OCI-LY7 (cell line): ENCODE measurements around the gene LHX3.

Experiments used
- EZH2phosphoT487 ChIP-seq: fragments of 200-600 bp; sonication (generic); IDR thresholded peaks from 2 replicates; pipeline ENCODE4 v1.6.1; 2018; ENCODE audit warnings: low read depth, borderline replicate concordance, mild to moderate bottlenecking, mixed run types, antibody characterized with exemption, low read length, moderate library complexity, mixed read lengths
- TF ChIP-seq, protein P1 (sequence below): fragments of 200-600 bp; sonication (generic); conservative IDR thresholded peaks from 2 replicates; pipeline ENCODE4 v1.5.1; 2014; ENCODE audit warnings: mild to moderate bottlenecking, antibody characterized with exemption, low read length, moderate library complexity, mixed read lengths

DNA sequence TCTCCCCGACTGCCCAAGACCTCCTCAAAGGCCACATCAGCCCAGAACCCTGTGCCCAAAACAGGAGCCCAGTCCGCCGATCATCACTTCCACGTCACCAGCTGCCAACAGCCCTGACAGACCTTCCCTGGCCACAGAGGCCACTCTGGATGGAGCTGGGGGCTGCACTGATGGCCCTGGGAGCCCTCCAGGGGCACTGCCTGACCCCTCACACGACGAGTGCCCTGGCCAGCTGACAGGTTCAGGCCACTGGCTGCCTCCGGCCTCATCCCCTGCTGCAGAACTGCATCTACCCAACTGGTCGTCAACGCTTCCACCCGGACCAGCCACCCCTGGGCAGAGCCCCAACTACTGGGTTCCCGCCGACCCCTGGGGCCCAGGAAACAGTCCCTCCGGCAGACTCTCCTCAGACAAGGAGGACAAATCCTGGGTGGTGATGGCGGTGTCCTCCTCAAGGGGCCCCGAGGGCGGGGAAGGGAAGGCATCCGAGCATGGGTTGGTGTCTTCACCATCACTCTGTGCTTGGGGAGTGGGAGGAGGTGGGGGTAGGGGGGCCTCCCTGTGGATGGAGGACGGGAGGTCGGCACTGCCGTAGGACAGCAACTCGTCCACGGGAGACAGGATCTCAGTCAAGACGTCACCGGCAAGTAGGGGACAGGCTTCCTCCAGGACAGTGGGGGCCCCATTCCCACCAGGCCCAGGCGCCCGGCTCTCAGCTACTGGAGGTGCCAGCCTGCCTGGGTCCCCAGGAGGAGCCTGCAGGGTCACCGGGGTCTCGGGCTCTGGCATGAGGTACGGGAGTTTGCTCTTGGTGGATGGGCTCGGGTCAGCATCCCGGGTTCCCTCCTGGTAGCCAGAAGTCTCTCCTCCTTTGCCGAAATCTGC, 48.6 kb upstream of the LHX3 start:
- TF ChIP-seq, protein P1, sequence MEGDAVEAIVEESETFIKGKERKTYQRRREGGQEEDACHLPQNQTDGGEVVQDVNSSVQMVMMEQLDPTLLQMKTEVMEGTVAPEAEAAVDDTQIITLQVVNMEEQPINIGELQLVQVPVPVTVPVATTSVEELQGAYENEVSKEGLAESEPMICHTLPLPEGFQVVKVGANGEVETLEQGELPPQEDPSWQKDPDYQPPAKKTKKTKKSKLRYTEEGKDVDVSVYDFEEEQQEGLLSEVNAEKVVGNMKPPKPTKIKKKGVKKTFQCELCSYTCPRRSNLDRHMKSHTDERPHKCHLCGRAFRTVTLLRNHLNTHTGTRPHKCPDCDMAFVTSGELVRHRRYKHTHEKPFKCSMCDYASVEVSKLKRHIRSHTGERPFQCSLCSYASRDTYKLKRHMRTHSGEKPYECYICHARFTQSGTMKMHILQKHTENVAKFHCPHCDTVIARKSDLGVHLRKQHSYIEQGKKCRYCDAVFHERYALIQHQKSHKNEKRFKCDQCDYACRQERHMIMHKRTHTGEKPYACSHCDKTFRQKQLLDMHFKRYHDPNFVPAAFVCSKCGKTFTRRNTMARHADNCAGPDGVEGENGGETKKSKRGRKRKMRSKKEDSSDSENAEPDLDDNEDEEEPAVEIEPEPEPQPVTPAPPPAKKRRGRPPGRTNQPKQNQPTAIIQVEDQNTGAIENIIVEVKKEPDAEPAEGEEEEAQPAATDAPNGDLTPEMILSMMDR, result no peak
- no peak for TF ChIP-seq EZH2phosphoT487
